ENCODE data around the gene SKAP1. TPM values are rescaled to one million over a fixed set of nuclear protein-coding genes. Genes with fewer than 3 reads are reported as not detected.

The SKAP1 gene
- total RNA-seq, result 0.38 TPM

DNA sequence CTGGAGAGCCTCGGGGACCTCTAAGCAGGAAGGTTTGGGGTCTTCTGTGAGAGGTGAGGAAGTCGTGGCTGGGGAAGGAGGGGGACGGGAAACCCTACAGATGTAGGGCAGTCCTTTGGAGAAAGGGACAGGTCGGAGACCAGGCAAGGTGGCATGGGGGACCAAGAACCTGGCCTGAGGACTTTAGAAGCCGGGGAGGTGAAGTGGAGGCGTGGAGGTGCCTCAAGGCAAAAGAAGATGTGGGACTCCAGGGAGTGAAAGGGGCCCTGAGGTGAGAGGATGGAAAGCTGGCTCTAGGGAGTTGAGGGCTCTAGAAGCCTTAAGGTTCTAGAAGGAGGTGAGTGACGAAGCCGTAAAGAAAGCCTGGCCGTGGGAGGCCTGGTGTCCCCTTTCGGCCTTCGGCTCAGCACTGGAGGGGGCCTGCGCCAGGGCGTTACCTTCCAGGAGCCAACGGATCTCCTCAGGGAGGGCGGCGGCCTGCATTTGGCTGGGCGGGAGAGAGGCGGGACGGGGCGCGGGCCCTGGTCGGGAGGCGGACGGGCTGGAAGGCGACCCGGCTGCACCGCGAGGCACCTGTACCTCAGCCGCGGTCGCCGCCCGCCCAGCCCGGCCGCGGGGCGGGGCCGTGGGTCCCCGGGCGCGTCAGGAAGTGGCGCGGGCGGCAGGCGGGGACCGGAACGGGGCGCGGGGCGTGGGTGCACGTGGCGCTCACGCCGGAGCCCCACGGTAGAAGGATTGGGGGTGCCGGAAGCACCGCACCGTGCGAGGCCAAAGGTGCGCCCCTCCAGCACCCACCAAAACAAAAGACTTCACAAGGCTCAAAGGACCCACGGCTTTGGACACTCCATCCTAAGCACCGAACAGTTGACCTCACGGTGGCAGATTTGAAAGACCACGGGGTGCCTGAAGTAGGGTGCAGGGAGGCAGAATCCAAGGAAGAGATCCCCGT is at the start of gene SKAP1:
Gene SKAP1 (minus strand): TSS at position 577 of the 949 bp plus-strand sequence.

GRCh38 chr17:48107137-48108055 is 322.6 kb downstream of the SKAP1 start, which contains the start of gene SNX11:
SNX11 (plus strand) TSS chr17:48107766; CDS start chr17:48112044, 4,278 bp downstream.

GRCh38 chr17:48101012-48101720 is 328.8 kb downstream of the SKAP1 start, which contains the start of gene CBX1:
CBX1 (minus strand) TSS chr17:48101478; CDS start chr17:48077004, 24,474 bp downstream.

Other genes with a start within 250 kb of the SKAP1 start
- gene HOXB1, start 100.8 kb upstream of the SKAP1 start, total RNA-seq, result not detected
- gene HOXB2, start 114.9 kb upstream of the SKAP1 start, total RNA-seq, result not detected
- not detected for gene HOXB4, start 148.1 kb upstream of the SKAP1 start, total RNA-seq
- 0.22 TPM for gene HOXB3, start 160.0 kb upstream of the SKAP1 start, total RNA-seq
- not detected for gene HOXB5, start 163.6 kb upstream of the SKAP1 start, total RNA-seq
- gene HOXB6, start 174.8 kb upstream of the SKAP1 start, total RNA-seq, result not detected
- gene HOXB7, start 180.8 kb upstream of the SKAP1 start, total RNA-seq, result not detected
- gene HOXB8, start 185.1 kb upstream of the SKAP1 start, total RNA-seq, result not detected
- gene HOXB9, start 196.1 kb upstream of the SKAP1 start, total RNA-seq, result not detected